Vagina (tissue), 2 donors: Measurements from ENCODE around the gene XPNPEP2. TPM values are rescaled to one million over a fixed set of nuclear protein-coding genes. Genes with fewer than 3 reads are reported as not detected.

Experiments used
- DNase-seq, 2 donors: peaks; one replicate each; pipeline ENCODE4 v3.0.0-alpha.2; 2017; ENCODE audit errors: extremely low spot score in 2 of 2
- H3K27ac ChIP-seq: fragments of 200-600 bp; sonication (generic); one replicate; pipeline ENCODE4 v1.5.1; 2019
- H3K27me3 ChIP-seq: fragments of 200-600 bp; sonication (generic); one replicate; pipeline ENCODE4 v1.5.1; 2019
- H3K36me3 ChIP-seq, 2 donors: fragments of 200-600 bp; sonication (generic); one replicate each; pipeline ENCODE4 v1.5.1; 2017 to 2019
- H3K4me1 ChIP-seq: fragments of 200-600 bp; sonication (generic); one replicate; pipeline ENCODE4 v1.5.1; 2019
- H3K4me3 ChIP-seq, 2 donors: fragments of 200-600 bp; sonication (generic); 1 replicate in 1 of 2; 2 replicates in 1 of 2; pipeline ENCODE4 v1.5.1; 2016 to 2019
- H3K9me3 ChIP-seq: fragments of 200-600 bp; sonication (generic); one replicate; pipeline ENCODE4 v1.5.1; 2019
- CTCF ChIP-seq, 3 experiments: fragments of 450-650 bp in 2 of 3; fragments of 200-600 bp in 1 of 3; sonication (generic) in 1 of 3; IDR thresholded peaks; one replicate each; pipeline ENCODE4 v1.5.1; 2017 to 2019; ENCODE audit warnings: antibody characterized with exemption in 3 of 3, mild to moderate bottlenecking in 2 of 3, moderate library complexity in 2 of 3
- POLR2A ChIP-seq, 2 donors: fragments of 450-650 bp; IDR thresholded peaks; one replicate each; pipeline ENCODE4 v1.6.1; 2017; ENCODE audit warnings: antibody characterized with exemption in 2 of 2, mild to moderate bottlenecking in 2 of 2, moderate library complexity in 2 of 2
- POLR2AphosphoS5 ChIP-seq, 2 donors: sonication (generic); formaldehyde crosslinking; IDR thresholded peaks; one replicate each; pipeline ENCODE4 v1.9.0; 2017; ENCODE audit warnings: antibody characterized with exemption in 2 of 2, mild to moderate bottlenecking in 2 of 2, low read depth in 1 of 2; ENCODE audit not compliant: insufficient read depth in 1 of 2
- intact Hi-C: fragments of 100-400 bp; cut with DNase I; formaldehyde crosslinking; loops from one replicate; pipeline ENCODE4 v1.15.1; 2023
- total RNA-seq: library from RNA; depleted of rRNA; stranded (reverse); fragments of >200 nt; gene quantifications from one replicate; pipeline ENCODE4 v1.2.3, GENCODE V29; 2016

XPNPEP2 gene
- total RNA-seq, 1 donor from 2014 or later: 22.3 TPM

GRCh38 chrX:129769467-129770154 is 30.8 kb downstream of the XPNPEP2 start:
- no peak for TF ChIP-seq POLR2A (IDR thresholded peaks at IDR 0.05)
- no peak for TF ChIP-seq CTCF (IDR thresholded peaks at IDR 0.05)
- no peak for TF ChIP-seq POLR2AphosphoS5 (IDR thresholded peaks at IDR 0.05; ENCODE audit: insufficient read depth in 1 of 2, low read depth in 1 of 2)
- H3K4me3 ChIP-seq: no peak overlapping the region
- no peak overlapping the region for H3K27ac ChIP-seq
- intact Hi-C loops: no loop called here
- no peaks in the 10 kb centered on the region for H3K4me1 ChIP-seq
- no peaks in the 10 kb centered on the region for H3K9me3 ChIP-seq
- no peak for DNase-seq
- H3K27me3 ChIP-seq: no peaks in the 10 kb centered on the region
- H3K36me3 ChIP-seq: no peaks in the 10 kb centered on the region

GRCh38 chrX:129771266-129771995 is 32.7 kb downstream of the XPNPEP2 start:
- H3K27ac ChIP-seq: no peak overlapping the region
- TF ChIP-seq CTCF (IDR thresholded peaks at IDR 0.05) (no peak), POLR2AphosphoS5 (IDR thresholded peaks at IDR 0.05; ENCODE audit: insufficient read depth in 1 of 2, low read depth in 1 of 2) (no peak), POLR2A (IDR thresholded peaks at IDR 0.05) (no peak)
- no peak overlapping the region for H3K4me3 ChIP-seq
- H3K27me3 ChIP-seq: no peaks in the 10 kb centered on the region
- H3K36me3 ChIP-seq: no peaks in the 10 kb centered on the region
- DNase-seq: no peak
- H3K4me1 ChIP-seq: no peaks in the 10 kb centered on the region
- no peaks in the 10 kb centered on the region for H3K9me3 ChIP-seq
- intact Hi-C loops: no loop called here

- Histone ChIP-seq H3K27me3 (no peaks in the 10 kb centered on the region), H3K27ac (no peak overlapping the region), H3K4me1 (no peaks in the 10 kb centered on the region), H3K9me3 (no peaks in the 10 kb centered on the region), H3K36me3 (no peaks in the 10 kb centered on the region), H3K4me3 (no peak overlapping the region)
- no peak for TF ChIP-seq CTCF (IDR thresholded peaks at IDR 0.05)
- no peak for TF ChIP-seq POLR2A (IDR thresholded peaks at IDR 0.05)
- no peak for TF ChIP-seq POLR2AphosphoS5 (IDR thresholded peaks at IDR 0.05; ENCODE audit: insufficient read depth in 1 of 2, low read depth in 1 of 2)
- no peak for DNase-seq
- intact Hi-C loops: no loop called here
These were observed 34.1 kb downstream of the XPNPEP2 start for GRCh38 chrX:129772796-129773431.

GRCh38 chrX:129773649-129774458 is 35.1 kb downstream of the XPNPEP2 start:
- Histone ChIP-seq H3K27me3 (no peaks in the 10 kb centered on the region), H3K9me3 (no peaks in the 10 kb centered on the region), H3K4me1 (no peaks in the 10 kb centered on the region), H3K4me3 (no peak overlapping the region), H3K36me3 (no peaks in the 10 kb centered on the region), H3K27ac (no peak overlapping the region)
- TF ChIP-seq CTCF (IDR thresholded peaks at IDR 0.05) (no peak), POLR2AphosphoS5 (IDR thresholded peaks at IDR 0.05; ENCODE audit: insufficient read depth in 1 of 2, low read depth in 1 of 2) (no peak)
- no peak for DNase-seq
- intact Hi-C loops: no loop called here
